Suprapubic skin (tissue), 4 donors: ENCODE results near the gene TNFSF4. TPM values are rescaled to one million over a fixed set of nuclear protein-coding genes. Genes with fewer than 3 reads are reported as not detected.

ENCODE experiments used
- DNase-seq, 2 donors: peaks; one replicate each; pipeline ENCODE4 v3.0.0-alpha.2; 2019; ENCODE audit warnings: low spot score in 2 of 2
- H3K27ac ChIP-seq: fragments of 200-600 bp; sonication (generic); one replicate; pipeline ENCODE4 v1.5.1; 2019
- H3K27me3 ChIP-seq: fragments of 200-600 bp; sonication (generic); one replicate; pipeline ENCODE4 v1.5.1; 2019
- H3K36me3 ChIP-seq: fragments of 200-600 bp; sonication (generic); one replicate; pipeline ENCODE4 v1.5.1; 2019
- H3K4me1 ChIP-seq: fragments of 200-600 bp; sonication (generic); one replicate; pipeline ENCODE4 v1.5.1; 2019
- H3K4me3 ChIP-seq: fragments of 200-600 bp; sonication (generic); one replicate; pipeline ENCODE4 v1.5.1; 2019; ENCODE audit warnings: mild to moderate bottlenecking
- H3K9me3 ChIP-seq: fragments of 200-600 bp; sonication (generic); one replicate; pipeline ENCODE4 v1.5.1; 2019
- EP300 ChIP-seq: sonication (generic); formaldehyde crosslinking; IDR thresholded peaks from one replicate; pipeline ENCODE4 v1.6.1; 2017; ENCODE audit warnings: antibody characterized with exemption
- POLR2A ChIP-seq, 2 donors: fragments of 450-650 bp; IDR thresholded peaks; one replicate each; pipeline ENCODE4 v1.6.1; 2017; ENCODE audit warnings: antibody characterized with exemption in 2 of 2, mild to moderate bottlenecking in 2 of 2, moderate library complexity in 2 of 2
- POLR2AphosphoS5 ChIP-seq, 3 donors: sonication (generic); formaldehyde crosslinking; IDR thresholded peaks; one replicate each; pipeline ENCODE4 v1.6.1; 2017; ENCODE audit warnings: antibody characterized with exemption in 3 of 3
- WGBS: methylation state at CpG from one replicate; pipeline ENCODE4 v1.1.5; 2018; 5-methylcytosine and 5-hydroxymethylcytosine counted together
- total RNA-seq, 4 donors: library from RNA; depleted of rRNA; stranded (reverse); fragments of >200 nt; gene quantifications; one replicate each; pipeline ENCODE4 v1.1.0, GENCODE V29; 2016
- TF ChIP-seq, protein P1 (sequence below), 2 donors: fragments of 200-600 bp in 1 of 2; fragments of 450-650 bp in 1 of 2; sonication (generic) in 1 of 2; IDR thresholded peaks; one replicate each; pipeline ENCODE4 v1.5.1; 2016 to 2019; ENCODE audit warnings: antibody characterized with exemption in 2 of 2, mild to moderate bottlenecking in 1 of 2, moderate library complexity in 1 of 2

TNFSF4 gene
- total RNA-seq, 4 donors from 2014 or later = 0.15 to 0.29 TPM; not detected in 2

DNA sequence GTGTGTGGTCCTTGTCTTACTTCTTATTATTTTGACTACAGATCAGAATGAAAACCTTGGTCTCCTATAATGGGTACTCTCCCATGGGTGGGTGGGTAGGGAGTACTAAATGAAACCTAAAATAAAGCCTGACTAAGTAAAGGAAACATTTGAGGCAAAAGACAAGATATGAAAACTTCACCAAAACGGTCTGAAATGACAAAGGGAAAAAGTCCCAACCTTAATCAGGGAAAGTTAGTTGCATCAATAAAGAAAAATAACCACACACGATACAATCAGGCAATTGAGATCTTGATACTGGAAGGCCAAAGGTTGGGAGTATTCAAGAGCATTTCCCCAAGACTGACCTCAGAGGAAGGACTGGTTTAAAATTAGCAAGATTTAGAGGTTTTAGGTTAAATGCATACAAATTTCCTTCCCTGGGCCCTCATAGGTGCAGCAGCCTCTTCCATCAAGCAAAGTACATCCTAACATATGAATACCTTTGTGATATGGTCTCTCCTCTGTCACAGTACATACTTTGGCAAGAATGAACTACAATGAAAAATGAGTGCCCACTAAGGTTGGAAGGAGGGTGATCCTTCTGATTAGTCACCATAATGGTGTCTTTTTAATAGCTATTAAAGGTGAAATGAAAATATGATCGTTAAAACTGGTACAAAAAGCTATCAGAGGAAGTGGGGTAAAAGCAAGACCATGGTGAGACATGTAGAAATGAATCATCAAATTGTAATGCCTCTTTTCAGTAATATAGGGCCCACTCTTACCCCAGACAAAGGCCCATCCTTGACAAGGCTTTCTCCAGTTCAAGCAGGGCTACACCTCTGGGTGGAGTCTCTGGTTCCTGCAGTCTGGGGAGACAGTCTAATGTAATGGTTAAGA lies 15.3 kb upstream of the TNFSF4 start:
- 66% methylated on average over 3 of the region's 3 CpGs for WGBS
- no peaks in the 10 kb centered on the region for H3K27me3 ChIP-seq
- no peak for DNase-seq
- H3K4me3 ChIP-seq = no peak overlapping the region
- no peaks in the 10 kb centered on the region for H3K9me3 ChIP-seq
- no peaks in the 10 kb centered on the region for H3K36me3 ChIP-seq
- TF ChIP-seq, protein P1, sequence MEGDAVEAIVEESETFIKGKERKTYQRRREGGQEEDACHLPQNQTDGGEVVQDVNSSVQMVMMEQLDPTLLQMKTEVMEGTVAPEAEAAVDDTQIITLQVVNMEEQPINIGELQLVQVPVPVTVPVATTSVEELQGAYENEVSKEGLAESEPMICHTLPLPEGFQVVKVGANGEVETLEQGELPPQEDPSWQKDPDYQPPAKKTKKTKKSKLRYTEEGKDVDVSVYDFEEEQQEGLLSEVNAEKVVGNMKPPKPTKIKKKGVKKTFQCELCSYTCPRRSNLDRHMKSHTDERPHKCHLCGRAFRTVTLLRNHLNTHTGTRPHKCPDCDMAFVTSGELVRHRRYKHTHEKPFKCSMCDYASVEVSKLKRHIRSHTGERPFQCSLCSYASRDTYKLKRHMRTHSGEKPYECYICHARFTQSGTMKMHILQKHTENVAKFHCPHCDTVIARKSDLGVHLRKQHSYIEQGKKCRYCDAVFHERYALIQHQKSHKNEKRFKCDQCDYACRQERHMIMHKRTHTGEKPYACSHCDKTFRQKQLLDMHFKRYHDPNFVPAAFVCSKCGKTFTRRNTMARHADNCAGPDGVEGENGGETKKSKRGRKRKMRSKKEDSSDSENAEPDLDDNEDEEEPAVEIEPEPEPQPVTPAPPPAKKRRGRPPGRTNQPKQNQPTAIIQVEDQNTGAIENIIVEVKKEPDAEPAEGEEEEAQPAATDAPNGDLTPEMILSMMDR (IDR thresholded peaks at IDR 0.05) = no peak
- TF ChIP-seq POLR2AphosphoS5 (IDR thresholded peaks at IDR 0.05) (no peak), POLR2A (IDR thresholded peaks at IDR 0.05) (no peak), EP300 (no peak)
- no peak overlapping the region for H3K27ac ChIP-seq
- no peaks in the 10 kb centered on the region for H3K4me1 ChIP-seq

DNA sequence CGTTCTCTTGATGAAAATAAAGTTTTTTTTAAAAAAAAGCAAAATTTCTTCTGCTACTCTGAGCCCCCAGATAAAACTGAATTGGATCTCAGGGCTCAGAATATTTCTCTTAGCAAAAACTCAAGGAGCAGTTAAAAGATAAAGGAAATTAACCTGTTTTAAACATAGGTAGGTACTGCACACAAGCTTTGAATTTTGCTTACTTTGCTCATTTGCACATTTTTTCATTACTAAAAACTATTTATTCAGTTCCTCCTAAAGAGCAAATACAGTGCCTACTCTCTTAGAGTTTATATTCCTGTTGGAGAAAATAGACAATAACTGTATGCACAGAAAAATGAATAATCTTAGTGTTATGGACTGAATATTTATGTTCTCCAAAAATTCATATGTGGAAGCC lies 13.0 kb upstream of the TNFSF4 start:
- DNase-seq = no peak

GRCh38 chr1:173213665-173214064 lies 6.5 kb upstream of the TNFSF4 start:
- H3K36me3 ChIP-seq = no peaks in the 10 kb centered on the region
- no peak overlapping the region for H3K4me3 ChIP-seq
- no peaks in the 10 kb centered on the region for H3K4me1 ChIP-seq
- H3K27ac ChIP-seq = no peak overlapping the region
- H3K27me3 ChIP-seq = no peaks in the 10 kb centered on the region
- WGBS = 94% methylated on average over 1 of the region's 1 CpG
- TF ChIP-seq EP300 (no peak), POLR2A (IDR thresholded peaks at IDR 0.05) (no peak), POLR2AphosphoS5 (IDR thresholded peaks at IDR 0.05) (no peak)
- TF ChIP-seq, protein P1 (IDR thresholded peaks at IDR 0.05) = no peak
- H3K9me3 ChIP-seq = no peaks in the 10 kb centered on the region
- DNase-seq = no peak

More for the DNA sequence above, 13.0 kb upstream of the TNFSF4 start:
- Histone ChIP-seq H3K9me3 (no peaks in the 10 kb centered on the region), H3K4me3 (no peak overlapping the region), H3K27ac (no peak overlapping the region), H3K27me3 (no peaks in the 10 kb centered on the region), H3K36me3 (no peaks in the 10 kb centered on the region), H3K4me1 (no peaks in the 10 kb centered on the region)
- 92% methylated on average over 1 of the region's 1 CpG for WGBS
- TF ChIP-seq EP300 = no peak
- TF ChIP-seq POLR2A (IDR thresholded peaks at IDR 0.05) = no peak
- TF ChIP-seq POLR2AphosphoS5 (IDR thresholded peaks at IDR 0.05) = no peak
- TF ChIP-seq, protein P1 (IDR thresholded peaks at IDR 0.05) = no peak

GRCh38 chr1:173212952-173213491 lies 5.9 kb upstream of the TNFSF4 start:
- Histone ChIP-seq H3K27ac (no peak overlapping the region), H3K27me3 (no peaks in the 10 kb centered on the region), H3K36me3 (no peaks in the 10 kb centered on the region), H3K4me1 (no peaks in the 10 kb centered on the region), H3K4me3 (no peak overlapping the region), H3K9me3 (no peaks in the 10 kb centered on the region)
- DNase-seq = no peak
- 93% methylated on average over 2 of the region's 2 CpGs for WGBS
- TF ChIP-seq POLR2A (IDR thresholded peaks at IDR 0.05) (no peak), POLR2AphosphoS5 (IDR thresholded peaks at IDR 0.05) (no peak), EP300 (no peak)
- TF ChIP-seq, protein P1 (IDR thresholded peaks at IDR 0.05) = no peak

DNA sequence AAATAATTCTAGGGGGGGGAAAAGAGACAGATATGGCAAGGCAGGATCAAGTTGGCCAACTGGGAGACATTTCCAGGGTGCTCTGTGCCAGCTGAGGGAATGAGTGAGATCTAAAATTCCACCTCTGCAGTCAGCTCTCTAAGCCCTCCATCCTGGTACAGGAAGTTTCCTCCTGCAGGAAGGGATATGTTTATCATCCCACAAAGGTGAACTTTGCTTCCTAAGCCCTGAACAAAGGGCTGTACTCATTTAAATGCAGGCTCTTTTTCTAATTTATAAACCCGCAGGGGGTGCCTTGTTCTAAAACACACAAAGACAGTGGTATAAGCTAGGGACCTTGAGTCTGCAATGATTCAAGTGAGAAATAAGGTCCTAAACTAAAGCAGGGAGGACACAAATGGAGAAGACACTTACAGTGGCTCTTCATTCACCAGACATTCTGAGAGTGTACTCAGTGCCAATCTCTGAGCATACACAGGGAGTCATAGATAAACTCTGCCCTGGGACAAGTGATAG lies 3.6 kb upstream of the TNFSF4 start:
- no peaks in the 10 kb centered on the region for H3K36me3 ChIP-seq
- WGBS = 88% methylated on average over 1 of the region's 1 CpG
- DNase-seq = no peak
- H3K9me3 ChIP-seq = no peaks in the 10 kb centered on the region
- H3K4me1 ChIP-seq = peaks cover 8% of the 10 kb centered on the region
- no peak overlapping the region for H3K27ac ChIP-seq
- H3K4me3 ChIP-seq = no peak overlapping the region
- TF ChIP-seq EP300 (no peak), POLR2A (IDR thresholded peaks at IDR 0.05) (no peak), POLR2AphosphoS5 (IDR thresholded peaks at IDR 0.05) (no peak)
- TF ChIP-seq, protein P1 (IDR thresholded peaks at IDR 0.05) = no peak
- no peaks in the 10 kb centered on the region for H3K27me3 ChIP-seq
